Small intestine (tissue), 7 donors: ENCODE results near the gene C12orf76. TPM values are rescaled to one million over a fixed set of nuclear protein-coding genes. Genes with fewer than 3 reads are reported as not detected.
"Not testable (repeated sequence)": the region's sequence is repeated elsewhere in the genome, so short reads cannot be mapped to it uniquely, and the experiment has no call there.

Experiments used
- DNase-seq, 2 donors: peaks; one replicate each; pipeline versions ENCODE4 v3.0.0 to v3.0.0-alpha.2; 2013
- FAIRE-seq: peaks from 2 replicates; lab custom pipeline; 2012; peaks lifted over from hg19 to GRCh38; lab: Jason Lieb, UNC
- H3K27ac ChIP-seq, 3 donors: one replicate each; pipeline ENCODE4 v1.5.1; 2013; ENCODE audit warnings: low read length in 2 of 3, mild to moderate bottlenecking in 2 of 3, control low read depth in 1 of 3, inconsistent platforms in 1 of 3, low read depth in 1 of 3, moderate library complexity in 1 of 3
- H3K27me3 ChIP-seq, 3 donors: one replicate each; pipeline ENCODE4 v1.6.1; 2013; ENCODE audit warnings: low read length in 3 of 3, inconsistent platforms in 1 of 3; ENCODE audit not compliant: control insufficient read depth in 3 of 3, insufficient read depth in 3 of 3
- H3K36me3 ChIP-seq, 3 donors: one replicate each; pipeline ENCODE4 v1.6.1; 2013; ENCODE audit warnings: low read length in 3 of 3, inconsistent platforms in 1 of 3, low read depth in 1 of 3, mild to moderate bottlenecking in 1 of 3, moderate library complexity in 1 of 3; ENCODE audit not compliant: control insufficient read depth in 3 of 3, insufficient read depth in 2 of 3
- H3K4me1 ChIP-seq, 3 donors: one replicate each; pipeline ENCODE4 v1.6.1; 2013; ENCODE audit warnings: low read length in 2 of 3, inconsistent platforms in 1 of 3, low read depth in 1 of 3, mild to moderate bottlenecking in 1 of 3, moderate library complexity in 1 of 3; ENCODE audit not compliant: control insufficient read depth in 3 of 3, insufficient read depth in 2 of 3
- H3K4me3 ChIP-seq, 3 donors: one replicate each; pipeline ENCODE4 v1.5.1; 2013; ENCODE audit warnings: low read length in 3 of 3, control low read depth in 1 of 3, inconsistent platforms in 1 of 3, low read depth in 1 of 3, mild to moderate bottlenecking in 1 of 3, moderate library complexity in 1 of 3
- H3K9me3 ChIP-seq, 2 donors: one replicate each; pipeline ENCODE4 v1.6.1; 2013; ENCODE audit warnings: low read depth in 1 of 2, low read length in 1 of 2; ENCODE audit not compliant: control insufficient read depth in 2 of 2, insufficient read depth in 1 of 2
- WGBS, 3 donors: extraction: QIAGEN DNeasy Blood & Tissue Kit; methylation state at CpG; one replicate each; pipeline ENCODE4 v1.1.7; 2013; 5-methylcytosine and 5-hydroxymethylcytosine counted together
- polyA plus RNA-seq, 4 donors: library from polyadenylated mRNA; stranded (reverse) in 3 of 4; unstranded in 1 of 4; fragments of 200-250 nt in 3 of 4; fragments of 120-200 nt in 1 of 4; gene quantifications; one replicate each; pipeline versions ENCODE4 v1.2.1 to v1.2.3, GENCODE V29; 2013
- donor health status: healthy with polysubstance abuse.
- donor health status: control.
- donor health status: control.
- donor health status: Bipolar disorder and iron deficiency.
- donor health status: healthy.

Gene C12orf76
- polyA plus RNA-seq, 4 donors = 5.4 to 32.4 (median 8.1) TPM

DNA sequence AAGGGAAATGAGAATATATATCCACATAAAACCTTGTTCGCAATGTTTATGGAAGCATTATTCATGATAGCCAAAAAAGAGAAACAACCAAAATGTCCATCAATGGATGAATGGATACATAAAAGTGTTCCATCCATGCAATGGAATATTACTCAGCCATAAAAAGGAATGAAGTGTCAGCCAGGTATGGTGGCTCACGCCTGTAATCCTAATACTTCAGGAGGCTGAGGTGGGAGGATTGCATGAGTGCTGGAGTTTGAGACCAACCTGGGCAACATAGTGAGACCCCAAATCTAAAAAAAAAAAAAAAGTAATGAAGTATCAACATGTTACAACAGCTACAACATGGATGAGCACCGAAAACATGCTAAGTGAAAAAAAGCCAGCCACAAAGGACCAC, 23.6 kb upstream of the C12orf76 start:
- H3K36me3 ChIP-seq = no peaks in the 10 kb centered on the region
- H3K4me3 ChIP-seq = no peak overlapping the region
- WGBS, 3 donors = 90 to 98% (median 97%) methylated on average over 3 of the region's 3 CpGs
- H3K27me3 ChIP-seq = no peaks in the 10 kb centered on the region
- no peak overlapping the region for H3K27ac ChIP-seq
- no peaks in the 10 kb centered on the region for H3K9me3 ChIP-seq
- FAIRE-seq = no peak
- no peak for DNase-seq
- H3K4me1 ChIP-seq = no peaks in the 10 kb centered on the region

DNA sequence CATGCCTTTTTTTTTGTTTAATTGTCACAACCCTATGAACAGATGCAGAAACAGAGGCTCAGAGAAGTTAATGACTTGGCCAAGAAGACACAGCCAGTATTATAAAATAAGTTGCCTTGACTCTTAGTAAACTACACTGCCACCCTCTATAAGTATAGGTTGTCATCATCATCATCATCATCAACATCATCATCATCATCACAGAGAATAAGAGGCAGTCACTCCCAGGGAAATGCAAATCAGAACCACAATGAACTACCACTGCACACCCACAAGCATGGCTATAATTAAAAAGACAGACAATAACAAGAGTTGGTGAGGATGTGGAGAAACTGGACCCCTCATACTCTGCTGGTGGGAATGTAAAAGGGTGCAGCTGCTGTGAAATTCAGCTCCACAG, 23.2 kb upstream of the C12orf76 start:
- FAIRE-seq (no peak), DNase-seq (no peak)
- Histone ChIP-seq H3K27me3 (no peaks in the 10 kb centered on the region), H3K27ac (no peak overlapping the region), H3K9me3 (no peaks in the 10 kb centered on the region), H3K4me3 (no peak overlapping the region), H3K36me3 (no peaks in the 10 kb centered on the region), H3K4me1 (no peaks in the 10 kb centered on the region)

DNA sequence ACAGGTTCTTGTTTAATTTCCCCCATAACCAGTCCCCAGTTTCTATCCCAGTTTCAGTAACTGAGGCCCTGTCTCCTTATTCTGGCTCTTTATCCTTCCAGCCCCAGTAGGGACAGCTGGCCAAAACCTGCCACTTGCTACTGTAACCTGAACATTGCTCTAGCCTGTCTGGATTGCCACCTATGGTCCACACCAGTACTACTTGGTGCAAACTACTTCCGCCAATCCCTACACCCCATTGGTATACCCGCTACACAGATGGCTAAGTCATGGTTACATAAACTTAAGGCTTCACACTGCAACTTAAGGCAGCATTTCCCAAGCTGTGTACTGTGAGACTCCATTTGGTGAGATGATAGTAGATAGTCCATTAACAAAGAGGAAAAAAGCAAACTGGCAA, 20.3 kb upstream of the C12orf76 start:
- Histone ChIP-seq H3K36me3 (no peaks in the 10 kb centered on the region), H3K27ac (no peak overlapping the region), H3K4me1 (no peaks in the 10 kb centered on the region), H3K9me3 (no peaks in the 10 kb centered on the region), H3K4me3 (no peak overlapping the region), H3K27me3 (no peaks in the 10 kb centered on the region)
- DNase-seq (no peak), FAIRE-seq (no peak)
- 97 to 100% (median 97%) methylated on average over 2 of the region's 2 CpGs for WGBS, 3 donors

DNA sequence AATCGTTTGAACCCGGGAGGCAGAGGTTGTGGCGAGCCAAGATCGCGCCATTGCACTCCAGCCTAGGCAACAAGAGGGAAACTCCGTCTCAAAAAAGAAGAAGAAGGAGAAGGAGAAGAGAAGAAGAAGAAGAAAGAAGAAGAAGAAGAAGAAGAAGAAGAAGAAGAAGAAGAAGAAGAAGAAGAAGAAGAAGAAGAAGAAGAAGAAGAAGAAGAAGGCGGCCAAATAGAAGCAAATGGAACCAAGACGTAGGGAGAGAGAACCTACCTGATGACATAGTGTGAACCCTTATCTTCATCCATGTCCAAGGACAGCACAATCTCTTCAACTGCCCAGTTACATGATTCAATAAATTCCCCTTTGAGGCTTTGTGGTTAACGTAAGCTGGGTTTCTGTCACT, 19.8 kb upstream of the C12orf76 start:
- H3K27ac ChIP-seq, H3K4me3 ChIP-seq, FAIRE-seq, H3K36me3 ChIP-seq, H3K9me3 ChIP-seq, DNase-seq, H3K4me1 ChIP-seq, H3K27me3 ChIP-seq: not testable (repeated sequence)
- 85 to 88% (median 88%) methylated on average over 9 of the region's 9 CpGs for WGBS, 3 donors

DNA sequence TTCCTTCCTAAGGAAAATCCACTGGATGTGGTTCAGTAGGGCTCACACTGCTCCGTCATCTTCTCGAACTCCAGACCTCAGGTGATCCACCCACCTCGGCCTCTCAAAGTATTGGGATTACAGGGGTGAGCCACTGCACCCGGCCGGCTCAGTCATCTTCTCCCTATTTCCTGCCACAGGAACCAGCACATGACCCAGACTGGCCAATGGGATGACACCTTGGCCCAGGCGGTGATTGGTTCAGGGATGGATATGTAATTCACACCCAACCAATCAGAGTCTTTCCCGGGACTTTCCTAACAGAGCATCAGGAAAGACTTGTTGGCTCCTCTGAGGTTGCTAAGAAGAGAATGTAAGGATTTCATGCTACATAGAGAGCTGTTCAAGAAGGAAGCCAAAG, 19.2 kb upstream of the C12orf76 start:
- Histone ChIP-seq H3K27ac (no peak overlapping the region), H3K9me3 (no peaks in the 10 kb centered on the region), H3K36me3 (no peaks in the 10 kb centered on the region), H3K27me3 (no peaks in the 10 kb centered on the region), H3K4me1 (no peaks in the 10 kb centered on the region), H3K4me3 (no peak overlapping the region)
- WGBS, 3 donors = 88 to 91% (median 91%) methylated on average over 7 of the region's 7 CpGs
- no peak for FAIRE-seq
- no peak for DNase-seq

DNA sequence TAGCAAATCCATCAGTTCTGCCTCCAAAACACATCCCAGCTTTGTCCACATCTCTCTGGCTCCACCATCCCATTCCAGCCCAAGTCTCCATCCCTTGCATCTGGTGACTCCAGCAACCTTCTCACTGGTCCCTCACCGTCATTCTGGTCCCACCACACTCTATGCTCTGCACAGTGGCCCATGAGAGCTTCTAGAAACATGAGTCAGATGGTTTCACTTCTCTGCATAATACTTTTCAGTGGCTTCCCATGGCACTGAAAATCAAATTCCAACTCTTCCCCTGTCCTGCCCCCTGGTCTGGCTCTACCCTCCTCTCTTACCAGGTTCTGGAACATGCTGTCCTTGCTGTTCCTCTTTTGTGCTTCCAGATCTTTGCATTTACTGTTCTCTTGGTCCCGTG, 17.2 kb upstream of the C12orf76 start:
- H3K4me3 ChIP-seq = no peak overlapping the region
- no peak for FAIRE-seq
- DNase-seq = no peak
- no peak overlapping the region for H3K27ac ChIP-seq
- H3K27me3 ChIP-seq = no peaks in the 10 kb centered on the region
- no peaks in the 10 kb centered on the region for H3K4me1 ChIP-seq
- H3K36me3 ChIP-seq = no peaks in the 10 kb centered on the region
- WGBS, 3 donors = 77 to 86% (median 80%) methylated on average over 2 of the region's 2 CpGs
- H3K9me3 ChIP-seq = no peaks in the 10 kb centered on the region

DNA sequence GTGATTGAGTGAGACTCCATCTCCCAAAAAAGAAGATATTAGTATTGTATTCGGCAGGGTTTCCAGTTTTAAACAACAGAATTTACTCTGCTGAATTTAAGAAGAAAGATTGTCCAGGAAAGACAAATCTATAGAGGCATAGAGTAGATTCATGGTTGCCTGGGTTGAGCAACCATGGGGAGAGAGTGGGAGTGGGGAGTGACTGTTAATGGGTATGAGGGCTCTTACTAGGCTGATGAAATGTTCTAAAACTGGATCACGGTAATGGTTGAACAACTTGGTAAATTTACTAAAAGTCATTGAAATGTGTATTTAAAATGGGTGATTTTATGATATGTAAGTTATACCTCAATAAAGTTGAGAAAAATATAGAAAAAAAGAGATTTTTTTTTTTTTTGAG, 13.9 kb upstream of the C12orf76 start:
- DNase-seq = no peak
- no peaks in the 10 kb centered on the region for H3K9me3 ChIP-seq
- FAIRE-seq = no peak
- no peak overlapping the region for H3K27ac ChIP-seq
- no peaks in the 10 kb centered on the region for H3K27me3 ChIP-seq
- no peaks in the 10 kb centered on the region for H3K4me1 ChIP-seq
- WGBS, 3 donors = 91 to 97% (median 96%) methylated on average over 2 of the region's 2 CpGs
- no peaks in the 10 kb centered on the region for H3K36me3 ChIP-seq
- H3K4me3 ChIP-seq = no peak overlapping the region

DNA sequence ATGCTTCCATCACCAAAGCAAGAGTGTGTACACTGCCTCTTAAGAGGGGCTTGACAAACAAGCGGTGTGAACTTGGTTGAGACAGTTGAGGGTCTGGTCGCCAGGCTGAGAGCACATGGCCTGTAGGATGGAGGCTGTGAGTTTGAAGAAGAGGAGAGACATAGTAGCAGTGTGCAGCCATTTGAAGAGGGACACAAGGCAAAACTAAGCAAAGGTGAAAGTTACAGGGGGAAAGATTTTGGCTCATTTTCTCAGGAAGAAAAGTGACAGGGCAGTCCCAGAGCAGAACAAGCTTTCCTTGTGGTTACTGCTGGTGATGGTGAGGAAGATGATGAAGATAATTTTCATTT, 11.3 kb upstream of the C12orf76 start:
- H3K27me3 ChIP-seq = peaks cover 0 to 4% (median 0%) of the 10 kb centered on the region in 3 donors
- DNase-seq = no peak
- no peak for FAIRE-seq
- H3K36me3 ChIP-seq = no peaks in the 10 kb centered on the region
- no peak overlapping the region for H3K4me3 ChIP-seq
- H3K4me1 ChIP-seq = no peaks in the 10 kb centered on the region
- 84 to 88% (median 87%) methylated on average over 2 of the region's 2 CpGs for WGBS, 3 donors
- no peak overlapping the region for H3K27ac ChIP-seq
- no peaks in the 10 kb centered on the region for H3K9me3 ChIP-seq

DNA sequence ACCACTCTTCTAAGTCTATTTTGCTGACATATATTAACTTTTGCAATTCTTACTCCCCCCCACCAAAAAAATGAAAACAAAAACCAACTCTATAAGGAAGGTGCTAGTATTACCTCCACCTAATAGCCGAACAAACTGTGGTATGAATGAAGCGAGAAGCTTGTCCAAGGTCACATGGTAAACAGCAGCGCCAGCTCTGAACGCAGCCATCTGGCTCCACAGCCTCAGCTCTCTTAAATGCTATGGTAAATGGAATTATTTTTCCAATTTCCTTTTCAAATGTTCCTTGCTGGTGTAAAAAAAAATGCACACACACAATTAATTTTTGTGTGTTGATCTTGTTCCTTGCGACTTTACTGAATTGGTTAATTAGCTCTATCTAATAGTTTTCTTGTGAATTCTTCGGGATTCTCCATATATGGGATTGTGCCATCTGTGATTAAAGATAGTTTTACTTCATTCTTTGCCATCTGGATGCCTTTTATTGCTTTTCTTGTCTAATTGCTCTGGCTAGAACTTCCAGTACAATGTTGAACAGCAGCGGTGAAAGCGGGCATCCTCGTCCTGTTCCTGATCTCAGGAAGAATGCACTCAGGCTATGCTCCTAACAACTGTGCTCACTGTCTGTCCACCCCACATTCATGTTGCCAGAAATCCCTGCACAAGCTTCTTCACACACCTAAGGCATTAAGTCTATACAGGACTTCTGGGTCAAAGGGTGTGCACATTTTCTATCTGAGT, 10.7 kb upstream of the C12orf76 start:
- DNase-seq (no peak), FAIRE-seq (no peak)
- no peak overlapping the region for H3K4me3 ChIP-seq
- no peaks in the 10 kb centered on the region for H3K9me3 ChIP-seq
- H3K27ac ChIP-seq = no peak overlapping the region
- 86 to 91% (median 90%) methylated on average over 9 of the region's 9 CpGs for WGBS, 3 donors
- peaks cover 0 to 4% (median 0%) of the 10 kb centered on the region in 3 donors for H3K27me3 ChIP-seq
- H3K4me1 ChIP-seq = no peaks in the 10 kb centered on the region
- no peaks in the 10 kb centered on the region for H3K36me3 ChIP-seq
